GM18517 (cell line): ENCODE measurements around the gene LAMA2.
"Not testable (repeated sequence)": the region's sequence is repeated elsewhere in the genome, so short reads cannot be mapped to it uniquely, and the experiment has no call there.

Experiments used
- ATAC-seq: cut with Tn5 transposase; IDR thresholded peaks from one replicate; pipeline ENCODE4 v1.9.1; 2021; ENCODE audit warnings: mild to moderate bottlenecking, moderate library complexity; ENCODE audit not compliant: unreplicated experiment

LAMA2 gene

GRCh38 chr6:129006724-129007514 lies 124.0 kb downstream of the LAMA2 start:
- ATAC-seq: no peak

- no peak for ATAC-seq
Observed at GRCh38 chr6:129007701-129008373, 124.9 kb downstream of the LAMA2 start.

GRCh38 chr6:129008591-129008990 lies 125.7 kb downstream of the LAMA2 start:
- no peak for ATAC-seq

GRCh38 chr6:129009851-129010250 lies 126.9 kb downstream of the LAMA2 start:
- ATAC-seq: no peak

GRCh38 chr6:129014302-129014701 lies 131.4 kb downstream of the LAMA2 start:
- ATAC-seq: no peak

GRCh38 chr6:129015721-129016120 lies 132.8 kb downstream of the LAMA2 start:
- no peak for ATAC-seq

GRCh38 chr6:129016844-129017243 lies 133.9 kb downstream of the LAMA2 start:
- ATAC-seq: no peak

- ATAC-seq: no peak
Observed at GRCh38 chr6:129022011-129022553, 139.1 kb downstream of the LAMA2 start.

GRCh38 chr6:129026601-129027000 lies 143.7 kb downstream of the LAMA2 start:
- no peak for ATAC-seq

- no peak for ATAC-seq
Observed at GRCh38 chr6:129029778-129030177, 146.8 kb downstream of the LAMA2 start.

GRCh38 chr6:129030215-129030614 lies 147.3 kb downstream of the LAMA2 start:
- no peak for ATAC-seq

- no peak for ATAC-seq
Observed at GRCh38 chr6:129031051-129031599, 148.2 kb downstream of the LAMA2 start.

GRCh38 chr6:129032602-129033001 lies 149.7 kb downstream of the LAMA2 start:
- ATAC-seq: no peak

- no peak for ATAC-seq
Observed at GRCh38 chr6:129033180-129033579, 150.2 kb downstream of the LAMA2 start.

- no peak for ATAC-seq
Observed at GRCh38 chr6:129033581-129033980, 150.6 kb downstream of the LAMA2 start.

- no peak for ATAC-seq
Observed at GRCh38 chr6:129041563-129041962, 158.6 kb downstream of the LAMA2 start.

GRCh38 chr6:129046526-129046925 lies 163.6 kb downstream of the LAMA2 start:
- ATAC-seq: no peak

- no peak for ATAC-seq
Observed at GRCh38 chr6:129047834-129048233, 164.9 kb downstream of the LAMA2 start.

GRCh38 chr6:129050086-129050485 lies 167.1 kb downstream of the LAMA2 start:
- no peak for ATAC-seq

GRCh38 chr6:129053143-129053542 lies 170.2 kb downstream of the LAMA2 start:
- ATAC-seq: not testable (repeated sequence)

- ATAC-seq: no peak
Observed at GRCh38 chr6:129055796-129056195, 172.9 kb downstream of the LAMA2 start.

- no peak for ATAC-seq
Observed at GRCh38 chr6:129059650-129060049, 176.7 kb downstream of the LAMA2 start.
